A549 (cell line): ENCODE data around the gene SCARB1. TPM values are rescaled to one million over a fixed set of nuclear protein-coding genes. Genes with fewer than 3 reads are reported as not detected.

ENCODE experiments used
- ATAC-seq, 2 experiments: fragments of 200-7000 bp in 1 of 2; fragments of >200 bp in 1 of 2; cut with Nextera tagmentation in 1 of 2; cut with Tn5 transposase in 1 of 2; 3 replicates each; pipeline versions ENCODE4 v1.8.0 to v1.9.1; 2018 to 2020; ENCODE audit warnings: mild to moderate bottlenecking in 1 of 2, moderate library complexity in 1 of 2
- CTCF ChIA-PET: fragments of 300-600 bp; sonication (Branson Sonifier 250); formaldehyde crosslinking; extraction: SDS; loops from one replicate; lab custom pipeline; 2021; ENCODE audit warnings: antibody characterized with exemption, inconsistent platforms; lab: Yijun Ruan, JAX
- POLR2A ChIA-PET: fragments of 350-600 bp; formaldehyde crosslinking; extraction: SDS; loops from one replicate; lab custom pipeline; 2021; ENCODE audit warnings: antibody characterized with exemption, inconsistent platforms; lab: Yijun Ruan, JAX
- DNase-seq, 2 experiments: peaks; one replicate each; pipeline versions ENCODE4 v3.0.0 to v3.0.0-alpha.2; 2011 to 2016; ENCODE audit warnings: low read depth in 1 of 2, low spot score in 1 of 2
- FAIRE-seq: peaks from 2 replicates; lab custom pipeline; 2011; peaks lifted over from hg19 to GRCh38; lab: Jason Lieb, UNC
- H3K27ac ChIP-seq, 2 experiments: fragments of >200 bp; sonication (Bioruptor Twin); formaldehyde crosslinking; 3 replicates each; pipeline ENCODE4 v1.5.1; 2016 to 2017
- H3K4me1 ChIP-seq: fragments of >200 bp; sonication (Bioruptor Twin); formaldehyde crosslinking; 3 replicates; pipeline ENCODE4 v1.6.1; 2016
- H3K4me2 ChIP-seq: fragments of >200 bp; sonication (Bioruptor Twin); formaldehyde crosslinking; 3 replicates; pipeline ENCODE4 v1.6.1; 2016
- H3K4me3 ChIP-seq: fragments of >200 bp; sonication (Bioruptor Twin); formaldehyde crosslinking; 3 replicates; pipeline ENCODE4 v1.5.1; 2016
- H3K9me3 ChIP-seq: fragments of >200 bp; sonication (Bioruptor Twin); formaldehyde crosslinking; 3 replicates; pipeline ENCODE4 v1.6.1; 2016
- BHLHE40 ChIP-seq: IDR thresholded peaks from 2 replicates; pipeline ENCODE4 v1.6.1; 2012; ENCODE audit warnings: low read depth, low read length, inconsistent platforms
- EHF ChIP-seq: fragments of 250-450 bp; sonication (Bioruptor Pico); IDR thresholded peaks from 2 replicates; pipeline ENCODE4 v1.5.0; 2020; ENCODE audit warnings: mild to moderate bottlenecking
- FOSB ChIP-seq: fragments of 250-450 bp; sonication (Bioruptor Pico); IDR thresholded peaks from 2 replicates; pipeline ENCODE4 v1.5.0; 2020; ENCODE audit warnings: mild to moderate bottlenecking, moderate library complexity
- FOSL2 ChIP-seq, 2 experiments: fragments of 450-650 bp in 1 of 2; fragments of >200 bp in 1 of 2; sonication (Bioruptor Twin) in 1 of 2; formaldehyde crosslinking; IDR thresholded peaks; 2 replicates each; pipeline versions ENCODE4 v1.5.0 to v1.6.1; 2016 to 2020; ENCODE audit warnings: mild to moderate bottlenecking in 1 of 2, moderate library complexity in 1 of 2
- HES2 ChIP-seq: fragments of >200 bp; sonication (Bioruptor Twin); formaldehyde crosslinking; IDR thresholded peaks from 2 replicates; pipeline ENCODE4 v1.6.1; 2016
- KDM1A ChIP-seq: fragments of 200-600 bp; sonication (generic); IDR thresholded peaks from 2 replicates; pipeline ENCODE4 v1.6.1; 2016; ENCODE audit warnings: low read depth, mild to moderate bottlenecking
- NFE2L2 ChIP-seq: fragments of 150-350 bp; conservative IDR thresholded peaks from 2 replicates; pipeline ENCODE4 v1.6.1; 2014; ENCODE audit warnings: low read length
- REST ChIP-seq: fragments of 200-600 bp; sonication (generic); IDR thresholded peaks from 2 replicates; pipeline ENCODE4 v1.6.1; 2016; ENCODE audit warnings: antibody characterized with exemption, mild to moderate bottlenecking, moderate library complexity
- RNF2 ChIP-seq: fragments of 200-600 bp; sonication (generic); IDR thresholded peaks from 2 replicates; pipeline ENCODE4 v1.6.1; 2016; ENCODE audit warnings: low read depth, mild to moderate bottlenecking, antibody characterized with exemption, moderate library complexity, borderline replicate concordance
- ZC3H11A ChIP-seq: fragments of 450-650 bp; IDR thresholded peaks from 2 replicates; pipeline ENCODE4 v1.6.1; 2014; ENCODE audit warnings: antibody characterized with exemption, mild to moderate bottlenecking
- ZSCAN20 ChIP-seq: fragments of 250-450 bp; sonication (Bioruptor Pico); IDR thresholded peaks from 2 replicates; pipeline ENCODE4 v1.8.0; 2022; ENCODE audit warnings: mild to moderate bottlenecking, moderate library complexity
- WGBS: methylation state at CpG from one replicate; pipeline ENCODE4 v1.1.6; 2017; ENCODE audit errors: missing lambda C conversion rate; 5-methylcytosine and 5-hydroxymethylcytosine counted together
- polyA plus RNA-seq, 4 experiments: library from polyadenylated mRNA; depleted of rRNA in 3 of 4; stranded (reverse); fragments of >200 nt; fragmentation: RNase III in 1 of 4; extraction: RNeasy Plus Mini Kit Qiagen cat#74134 plus additional on column Dnase treatment in 1 of 4; gene quantifications; 2 replicates in 3 of 4; 3 replicates in 1 of 4; pipeline ENCODE4 v1.2.3, GENCODE V29; 2011 to 2017
- TF ChIP-seq, protein P1 (sequence below): fragments of 250-450 bp; sonication (Bioruptor Pico); IDR thresholded peaks from 2 replicates; pipeline ENCODE4 v1.5.0; 2021; ENCODE audit warnings: mild to moderate bottlenecking, moderate library complexity, borderline replicate concordance
- TF ChIP-seq, protein P2 (sequence below): IDR thresholded peaks from 2 replicates; pipeline ENCODE4 v1.6.1; 2012
- TF ChIP-seq, protein P3 (sequence below): fragments of >200 bp; sonication (Bioruptor Twin); formaldehyde crosslinking; IDR thresholded peaks from 3 replicates; pipeline ENCODE4 v1.5.1; 2016
- TF ChIP-seq, protein P4 (sequence below): fragments of >200 bp; sonication (Bioruptor Twin); formaldehyde crosslinking; IDR thresholded peaks from 3 replicates; pipeline ENCODE4 v1.6.1; 2016

The SCARB1 gene
- polyA plus RNA-seq, 2 of the 4 experiments (the other 2 are of a cell fraction) = 81.1 to 154 TPM

DNA sequence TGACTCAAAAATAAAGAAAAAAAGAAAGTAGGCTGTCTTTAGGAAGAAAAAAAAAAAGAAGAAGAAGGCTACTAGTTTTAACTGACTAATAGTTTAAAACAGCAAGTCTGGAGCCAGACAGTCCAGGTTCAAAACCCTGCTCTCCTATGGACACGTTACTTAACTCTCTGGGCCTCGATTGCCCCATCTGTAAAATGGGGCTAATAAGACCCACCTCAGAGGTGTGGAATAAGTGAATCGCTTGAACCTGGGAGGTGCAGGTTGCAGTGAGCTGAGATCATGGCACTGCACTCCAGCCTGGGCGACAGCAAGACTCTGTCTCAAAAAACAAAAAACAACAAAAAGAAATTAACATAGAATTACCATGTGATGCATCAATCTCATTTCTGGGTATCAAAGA, 10.5 kb upstream of the SCARB1 start (continued):
- TF ChIP-seq REST = no peak
- TF ChIP-seq, protein P1, sequence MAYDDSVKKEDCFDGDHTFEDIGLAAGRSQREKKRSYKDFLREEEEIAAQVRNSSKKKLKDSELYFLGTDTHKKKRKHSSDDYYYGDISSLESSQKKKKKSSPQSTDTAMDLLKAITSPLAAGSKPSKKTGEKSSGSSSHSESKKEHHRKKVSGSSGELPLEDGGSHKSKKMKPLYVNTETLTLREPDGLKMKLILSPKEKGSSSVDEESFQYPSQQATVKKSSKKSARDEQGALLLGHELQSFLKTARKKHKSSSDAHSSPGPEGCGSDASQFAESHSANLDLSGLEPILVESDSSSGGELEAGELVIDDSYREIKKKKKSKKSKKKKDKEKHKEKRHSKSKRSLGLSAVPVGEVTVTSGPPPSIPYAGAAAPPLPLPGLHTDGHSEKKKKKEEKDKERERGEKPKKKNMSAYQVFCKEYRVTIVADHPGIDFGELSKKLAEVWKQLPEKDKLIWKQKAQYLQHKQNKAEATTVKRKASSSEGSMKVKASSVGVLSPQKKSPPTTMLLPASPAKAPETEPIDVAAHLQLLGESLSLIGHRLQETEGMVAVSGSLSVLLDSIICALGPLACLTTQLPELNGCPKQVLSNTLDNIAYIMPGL = no peak
- TF ChIP-seq, protein P2, sequence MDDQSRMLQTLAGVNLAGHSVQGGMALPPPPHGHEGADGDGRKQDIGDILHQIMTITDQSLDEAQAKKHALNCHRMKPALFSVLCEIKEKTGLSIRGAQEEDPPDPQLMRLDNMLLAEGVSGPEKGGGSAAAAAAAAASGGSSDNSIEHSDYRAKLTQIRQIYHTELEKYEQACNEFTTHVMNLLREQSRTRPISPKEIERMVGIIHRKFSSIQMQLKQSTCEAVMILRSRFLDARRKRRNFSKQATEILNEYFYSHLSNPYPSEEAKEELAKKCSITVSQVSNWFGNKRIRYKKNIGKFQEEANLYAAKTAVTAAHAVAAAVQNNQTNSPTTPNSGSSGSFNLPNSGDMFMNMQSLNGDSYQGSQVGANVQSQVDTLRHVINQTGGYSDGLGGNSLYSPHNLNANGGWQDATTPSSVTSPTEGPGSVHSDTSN = no peak

GRCh38 chr12:124872068-124872719, 8.5 kb upstream of the SCARB1 start:
- whole genome bisulfite sequencing = 88% methylated on average over 11 of the region's 11 CpGs
- Histone ChIP-seq H3K4me2 (no peak overlapping the region), H3K4me3 (no peak overlapping the region), H3K27ac (no peak overlapping the region), H3K9me3 (no peaks in the 10 kb centered on the region), H3K4me1 (peaks cover 27% of the 10 kb centered on the region)
- no peak for DNase-seq
- ChIA-PET CTCF (interaction anchor here (1.0 to 2.7 kb wide), 4 partner anchors 24 to 52 kb away, joined by 3 to 10 read pairs (median 3); no protein-coding TSS in a partner anchor), POLR2A (no interaction called here)
- FAIRE-seq = no peak
- ATAC-seq = no peak
- no peak for TF ChIP-seq ZC3H11A
- TF ChIP-seq, protein P3, sequence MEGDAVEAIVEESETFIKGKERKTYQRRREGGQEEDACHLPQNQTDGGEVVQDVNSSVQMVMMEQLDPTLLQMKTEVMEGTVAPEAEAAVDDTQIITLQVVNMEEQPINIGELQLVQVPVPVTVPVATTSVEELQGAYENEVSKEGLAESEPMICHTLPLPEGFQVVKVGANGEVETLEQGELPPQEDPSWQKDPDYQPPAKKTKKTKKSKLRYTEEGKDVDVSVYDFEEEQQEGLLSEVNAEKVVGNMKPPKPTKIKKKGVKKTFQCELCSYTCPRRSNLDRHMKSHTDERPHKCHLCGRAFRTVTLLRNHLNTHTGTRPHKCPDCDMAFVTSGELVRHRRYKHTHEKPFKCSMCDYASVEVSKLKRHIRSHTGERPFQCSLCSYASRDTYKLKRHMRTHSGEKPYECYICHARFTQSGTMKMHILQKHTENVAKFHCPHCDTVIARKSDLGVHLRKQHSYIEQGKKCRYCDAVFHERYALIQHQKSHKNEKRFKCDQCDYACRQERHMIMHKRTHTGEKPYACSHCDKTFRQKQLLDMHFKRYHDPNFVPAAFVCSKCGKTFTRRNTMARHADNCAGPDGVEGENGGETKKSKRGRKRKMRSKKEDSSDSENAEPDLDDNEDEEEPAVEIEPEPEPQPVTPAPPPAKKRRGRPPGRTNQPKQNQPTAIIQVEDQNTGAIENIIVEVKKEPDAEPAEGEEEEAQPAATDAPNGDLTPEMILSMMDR = no peak
- no peak for TF ChIP-seq EHF (CRISPR knock-in tag)
- TF ChIP-seq NFE2L2 = no peak
- TF ChIP-seq KDM1A = no peak

DNA sequence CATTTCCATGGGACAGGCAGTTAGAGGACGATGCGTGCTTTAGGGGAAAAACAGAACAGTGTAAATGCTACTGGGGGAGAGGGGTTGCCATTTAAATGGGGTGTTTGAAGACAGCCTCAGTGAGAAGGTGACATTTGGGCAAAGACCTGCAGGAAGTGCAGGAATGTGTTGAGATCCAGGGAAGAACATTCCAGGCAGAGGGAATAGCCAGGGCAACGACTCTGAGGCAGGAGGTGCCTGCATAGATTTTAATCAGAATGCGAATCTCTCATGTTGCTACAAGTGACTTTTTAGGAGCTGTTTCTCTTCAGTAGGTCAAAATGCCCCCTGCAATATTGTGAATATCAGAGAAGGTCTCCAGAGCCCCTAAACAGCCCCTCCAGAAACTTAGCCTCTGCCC, 7.6 kb upstream of the SCARB1 start:
- Histone ChIP-seq H3K4me1 (peaks cover 24% of the 10 kb centered on the region), H3K4me2 (no peak overlapping the region), H3K9me3 (no peaks in the 10 kb centered on the region), H3K27ac (peak overlapping the region in 1 of 2 experiments; percentile 7; a peak in 1 of 6 replicates), H3K4me3 (no peak overlapping the region)
- ATAC-seq (no peak), DNase-seq (no peak), FAIRE-seq (no peak)
- CTCF ChIA-PET = interaction anchor here (1.3 to 2.7 kb wide), 3 partner anchors 25 to 52 kb away, joined by 3 to 10 read pairs (median 3); no protein-coding TSS in a partner anchor
- 82% methylated on average over 4 of the region's 4 CpGs for WGBS
- POLR2A ChIA-PET = no interaction called here
- TF ChIP-seq FOSB (no peak), BHLHE40 (no peak), REST (no peak), ZSCAN20 (CRISPR knock-in tag) (no peak), RNF2 (no peak), HES2 (no peak), FOSL2 (IDR thresholded peaks at IDR 0.05) (no peak), FOSL2 (CRISPR knock-in tag; IDR thresholded peaks at IDR 0.05) (no peak)
- TF ChIP-seq, protein P4, sequence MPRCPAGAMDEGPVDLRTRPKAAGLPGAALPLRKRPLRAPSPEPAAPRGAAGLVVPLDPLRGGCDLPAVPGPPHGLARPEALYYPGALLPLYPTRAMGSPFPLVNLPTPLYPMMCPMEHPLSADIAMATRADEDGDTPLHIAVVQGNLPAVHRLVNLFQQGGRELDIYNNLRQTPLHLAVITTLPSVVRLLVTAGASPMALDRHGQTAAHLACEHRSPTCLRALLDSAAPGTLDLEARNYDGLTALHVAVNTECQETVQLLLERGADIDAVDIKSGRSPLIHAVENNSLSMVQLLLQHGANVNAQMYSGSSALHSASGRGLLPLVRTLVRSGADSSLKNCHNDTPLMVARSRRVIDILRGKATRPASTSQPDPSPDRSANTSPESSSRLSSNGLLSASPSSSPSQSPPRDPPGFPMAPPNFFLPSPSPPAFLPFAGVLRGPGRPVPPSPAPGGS = no peak
- TF ChIP-seq, protein P3 = no peak
